ENCODE results near the gene VHLL. TPM values are rescaled to one million over a fixed set of nuclear protein-coding genes. Genes with fewer than 3 reads are reported as not detected.

The VHLL gene
- total RNA-seq, 2 experiments from 2014 or later, result not detected

GRCh38 chr1:156320560-156320959 is 21.5 kb upstream of the VHLL start:
- H3K36me3 Mint-ChIP-seq (ENCODE audit: low read depth), result peaks cover 52% of the 10 kb centered on the region
- peak overlapping the region; percentile 31 for H3K27ac Mint-ChIP-seq
- no peak for DNase-seq
- intact Hi-C loops (cut with micrococcal nuclease), result no loop called here
- CTCF ChIA-PET, result interaction anchor here (1.0 to 4.1 kb wide), 4 partner anchors 13 to 178 kb away, joined by 3 to 23 read pairs (median 12); no protein-coding TSS in a partner anchor
- no peak overlapping the region for H3K4me3 Mint-ChIP-seq
- H3K9me3 Mint-ChIP-seq, result no peaks in the 10 kb centered on the region
- H3K4me1 Mint-ChIP-seq (ENCODE audit: low read depth), result no peaks in the 10 kb centered on the region
- H3K27me3 Mint-ChIP-seq (ENCODE audit: low read depth), result no peaks in the 10 kb centered on the region

GRCh38 chr1:156319664-156320063 is 20.6 kb upstream of the VHLL start:
- Mint-ChIP-seq H3K36me3 (ENCODE audit: low read depth) (peaks cover 45% of the 10 kb centered on the region), H3K27ac (no peak overlapping the region), H3K4me3 (no peak overlapping the region), H3K4me1 (ENCODE audit: low read depth) (no peaks in the 10 kb centered on the region), H3K9me3 (no peaks in the 10 kb centered on the region), H3K27me3 (ENCODE audit: low read depth) (no peaks in the 10 kb centered on the region)
- DNase-seq, result peak; percentile 38
- CTCF ChIA-PET, result interaction anchor here (0.6 to 4.1 kb wide), 21 partner anchors 9 to 223 kb away, joined by 3 to 23 read pairs (median 4); partner anchors contain the start of genes SMG5 and TMEM79
- intact Hi-C loops (cut with micrococcal nuclease), result loop anchor here (1.0 to 5.0 kb wide), 4 partner anchors 57 to 229 kb away; no protein-coding TSS in a partner anchor

DNA sequence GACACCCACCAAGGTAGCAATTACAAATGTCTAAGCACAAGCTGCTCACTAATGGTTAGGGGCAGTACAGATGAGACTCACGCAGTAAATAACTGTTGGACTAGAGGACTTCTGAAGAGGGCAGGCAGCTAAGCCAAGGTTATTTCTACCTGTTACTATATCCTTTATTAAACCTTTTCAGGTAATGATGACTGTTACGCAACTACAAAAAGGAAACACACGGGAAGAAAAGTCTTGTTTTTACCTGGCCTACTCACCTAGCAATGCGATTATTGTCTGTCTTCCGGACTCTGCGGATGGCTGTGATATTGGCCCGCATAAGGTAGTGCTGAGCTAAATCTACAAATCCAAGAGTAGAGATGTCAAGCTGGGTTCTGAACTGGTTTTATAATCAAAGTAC is 17.8 kb upstream of the VHLL start:
- Mint-ChIP-seq H3K36me3 (ENCODE audit: low read depth) (peaks cover 50% of the 10 kb centered on the region), H3K27ac (no peak overlapping the region), H3K9me3 (no peaks in the 10 kb centered on the region), H3K4me3 (no peak overlapping the region), H3K4me1 (ENCODE audit: low read depth) (no peaks in the 10 kb centered on the region), H3K27me3 (ENCODE audit: low read depth) (no peaks in the 10 kb centered on the region)
- intact Hi-C loops (cut with micrococcal nuclease), result loop anchor here (5.0 kb wide), 2 partner anchors 55 to 90 kb away; no protein-coding TSS in a partner anchor
- CTCF ChIA-PET, result interaction anchor here (1.0 to 1.7 kb wide), 3 partner anchors 18 to 175 kb away, joined by 3 to 6 read pairs (median 5); partner anchors contain the start of gene TMEM79
- no peak for DNase-seq

GRCh38 chr1:156310962-156311361 is 11.9 kb upstream of the VHLL start:
- H3K4me3 Mint-ChIP-seq, result no peak overlapping the region
- H3K36me3 Mint-ChIP-seq (ENCODE audit: low read depth), result peaks cover 35% of the 10 kb centered on the region
- no peaks in the 10 kb centered on the region for H3K4me1 Mint-ChIP-seq (ENCODE audit: low read depth)
- no peaks in the 10 kb centered on the region for H3K27me3 Mint-ChIP-seq (ENCODE audit: low read depth)
- no peak overlapping the region for H3K27ac Mint-ChIP-seq
- CTCF ChIA-PET, result interaction anchor here (1.5 kb wide), 1 partner anchor 9 kb away, joined by 3 read pairs; no protein-coding TSS in a partner anchor
- intact Hi-C loops (cut with micrococcal nuclease), result no loop called here
- no peak for DNase-seq
- no peaks in the 10 kb centered on the region for H3K9me3 Mint-ChIP-seq

GRCh38 chr1:156308078-156308477 is 9.0 kb upstream of the VHLL start:
- Mint-ChIP-seq H3K4me3 (no peak overlapping the region), H3K27me3 (ENCODE audit: low read depth) (no peaks in the 10 kb centered on the region), H3K9me3 (no peaks in the 10 kb centered on the region), H3K27ac (no peak overlapping the region), H3K4me1 (ENCODE audit: low read depth) (no peaks in the 10 kb centered on the region), H3K36me3 (ENCODE audit: low read depth) (peaks cover 31% of the 10 kb centered on the region)
- no peak for DNase-seq
- intact Hi-C loops (cut with micrococcal nuclease), result no loop called here
- CTCF ChIA-PET, result interaction anchor here (3.3 kb wide), 1 partner anchor 11 kb away, joined by 15 read pairs; no protein-coding TSS in a partner anchor

DNA sequence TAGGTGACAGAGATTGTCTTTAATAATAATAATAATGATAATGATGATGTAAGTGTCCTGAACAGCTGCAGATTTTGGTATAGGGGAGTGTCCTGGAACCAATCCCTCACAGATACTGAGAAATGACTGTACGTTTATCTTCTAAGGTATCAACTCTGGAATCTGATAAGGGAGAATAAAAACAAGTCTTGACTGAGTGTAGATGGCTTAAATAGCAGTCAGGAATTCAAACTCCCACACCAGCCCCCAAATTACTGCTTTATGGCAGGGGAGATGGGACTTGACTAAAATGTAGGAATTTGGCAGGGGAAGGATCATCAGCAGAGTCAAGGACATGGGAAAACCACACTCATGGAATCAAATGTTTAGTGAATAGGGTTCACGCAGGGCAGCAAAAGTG is 6.1 kb upstream of the VHLL start:
- DNase-seq, result no peak
- no peak overlapping the region for H3K27ac Mint-ChIP-seq
- intact Hi-C loops (cut with micrococcal nuclease), result no loop called here
- no peaks in the 10 kb centered on the region for H3K9me3 Mint-ChIP-seq
- H3K36me3 Mint-ChIP-seq (ENCODE audit: low read depth), result peaks cover 19% of the 10 kb centered on the region
- no peaks in the 10 kb centered on the region for H3K4me1 Mint-ChIP-seq (ENCODE audit: low read depth)
- CTCF ChIA-PET, result interaction anchor here (0.7 to 0.9 kb wide), 2 partner anchors 23 to 222 kb away, joined by 3 read pairs; partner anchors contain the start of gene SMG5
- H3K4me3 Mint-ChIP-seq, result no peak overlapping the region
- H3K27me3 Mint-ChIP-seq (ENCODE audit: low read depth), result no peaks in the 10 kb centered on the region

GRCh38 chr1:156303241-156303640 is 4.1 kb upstream of the VHLL start:
- no peak for DNase-seq
- H3K27ac Mint-ChIP-seq, result no peak overlapping the region
- CTCF ChIA-PET, result no interaction called here
- no peaks in the 10 kb centered on the region for H3K27me3 Mint-ChIP-seq (ENCODE audit: low read depth)
- intact Hi-C loops (cut with micrococcal nuclease), result no loop called here
- no peaks in the 10 kb centered on the region for H3K4me1 Mint-ChIP-seq (ENCODE audit: low read depth)
- H3K9me3 Mint-ChIP-seq, result no peaks in the 10 kb centered on the region
- H3K36me3 Mint-ChIP-seq (ENCODE audit: low read depth), result peaks cover 11% of the 10 kb centered on the region
- no peak overlapping the region for H3K4me3 Mint-ChIP-seq

DNA sequence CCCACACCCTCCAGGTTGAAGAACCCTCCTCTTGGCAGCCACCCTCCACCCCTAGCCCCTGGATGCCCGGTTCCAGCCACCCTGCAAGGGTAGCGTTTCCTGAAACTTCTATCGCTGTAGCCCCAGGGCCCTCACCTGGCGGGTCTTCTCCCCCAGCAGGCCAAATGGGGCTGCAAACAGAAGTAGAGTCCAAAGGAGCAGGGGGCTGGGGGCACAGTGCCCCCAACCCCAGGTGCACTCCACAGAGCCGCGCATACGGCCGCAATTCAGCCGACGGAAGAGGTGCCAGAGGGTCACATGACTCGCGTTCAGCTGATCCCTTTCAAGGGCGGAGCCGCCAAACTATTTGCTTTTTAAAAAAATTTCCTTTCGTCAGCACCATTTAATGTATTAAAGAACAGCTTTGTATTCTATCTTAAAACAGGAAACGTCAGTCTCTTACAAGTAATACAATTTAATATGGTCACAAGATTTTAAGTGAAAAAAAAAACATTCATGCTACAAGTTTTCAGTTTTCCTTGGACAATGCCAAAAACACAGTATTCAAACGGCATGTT is 3.6 kb downstream of the VHLL start, which contains the start of gene GLMP:
GLMP (minus strand) TSS at position 289 of the 557 bp plus-strand sequence; CDS start at position 255, 34 bp downstream.
- peak; percentile 77 for DNase-seq
- Mint-ChIP-seq H3K9me3 (no peaks in the 10 kb centered on the region), H3K4me3 (peak within 1 kb of the TSS; percentile 84), H3K27me3 (ENCODE audit: low read depth) (no peaks in the 10 kb centered on the region), H3K36me3 (ENCODE audit: low read depth) (peaks cover 2% of the 10 kb centered on the region), H3K27ac (no peak within 1 kb of the TSS), H3K4me1 (ENCODE audit: low read depth) (peaks cover 18% of the 10 kb centered on the region)
- intact Hi-C loops (cut with micrococcal nuclease), result loop anchor here (1.0 to 5.0 kb wide), 2 partner anchors 13 to 42 kb away; partner anchors contain the start of genes CCT3, SMG5 and TSACC
- CTCF ChIA-PET, result no interaction called here

DNA sequence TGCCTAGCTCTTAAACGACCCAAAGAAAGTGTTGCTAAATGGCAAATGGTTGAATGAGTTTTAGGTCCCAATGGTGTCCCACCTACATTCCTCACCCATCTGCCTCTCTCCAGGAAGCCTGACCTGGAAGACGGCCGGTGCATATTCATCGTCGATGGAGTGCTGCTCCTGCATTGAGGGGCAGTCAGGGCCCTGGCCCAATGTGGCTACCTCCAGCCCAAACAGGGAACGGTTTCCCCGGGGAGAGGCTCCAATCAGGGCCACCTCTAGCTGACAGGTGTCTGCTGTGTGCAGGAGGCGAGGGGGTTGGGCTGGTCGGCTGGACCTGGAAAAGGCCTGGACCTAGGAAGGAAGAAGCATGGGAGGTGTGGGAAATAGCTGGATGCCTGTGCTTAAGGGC is 5.2 kb downstream of the VHLL start:
- Mint-ChIP-seq H3K9me3 (no peaks in the 10 kb centered on the region), H3K4me1 (ENCODE audit: low read depth) (peaks cover 18% of the 10 kb centered on the region), H3K27me3 (ENCODE audit: low read depth) (no peaks in the 10 kb centered on the region), H3K36me3 (ENCODE audit: low read depth) (peaks cover 5% of the 10 kb centered on the region), H3K27ac (no peak overlapping the region), H3K4me3 (no peak overlapping the region)
- intact Hi-C loops (cut with micrococcal nuclease), result no loop called here
- CTCF ChIA-PET, result no interaction called here
- DNase-seq, result no peak

- no peak for DNase-seq
- CTCF ChIA-PET, result no interaction called here
- H3K27me3 Mint-ChIP-seq (ENCODE audit: low read depth), result no peaks in the 10 kb centered on the region
- peaks cover 18% of the 10 kb centered on the region for H3K4me1 Mint-ChIP-seq (ENCODE audit: low read depth)
- no peak overlapping the region for H3K4me3 Mint-ChIP-seq
- no peaks in the 10 kb centered on the region for H3K9me3 Mint-ChIP-seq
- intact Hi-C loops (cut with micrococcal nuclease), result no loop called here
- peaks cover 5% of the 10 kb centered on the region for H3K36me3 Mint-ChIP-seq (ENCODE audit: low read depth)
- no peak overlapping the region for H3K27ac Mint-ChIP-seq
These were observed 6.0 kb downstream of the VHLL start for GRCh38 chr1:156293098-156293434.

DNA sequence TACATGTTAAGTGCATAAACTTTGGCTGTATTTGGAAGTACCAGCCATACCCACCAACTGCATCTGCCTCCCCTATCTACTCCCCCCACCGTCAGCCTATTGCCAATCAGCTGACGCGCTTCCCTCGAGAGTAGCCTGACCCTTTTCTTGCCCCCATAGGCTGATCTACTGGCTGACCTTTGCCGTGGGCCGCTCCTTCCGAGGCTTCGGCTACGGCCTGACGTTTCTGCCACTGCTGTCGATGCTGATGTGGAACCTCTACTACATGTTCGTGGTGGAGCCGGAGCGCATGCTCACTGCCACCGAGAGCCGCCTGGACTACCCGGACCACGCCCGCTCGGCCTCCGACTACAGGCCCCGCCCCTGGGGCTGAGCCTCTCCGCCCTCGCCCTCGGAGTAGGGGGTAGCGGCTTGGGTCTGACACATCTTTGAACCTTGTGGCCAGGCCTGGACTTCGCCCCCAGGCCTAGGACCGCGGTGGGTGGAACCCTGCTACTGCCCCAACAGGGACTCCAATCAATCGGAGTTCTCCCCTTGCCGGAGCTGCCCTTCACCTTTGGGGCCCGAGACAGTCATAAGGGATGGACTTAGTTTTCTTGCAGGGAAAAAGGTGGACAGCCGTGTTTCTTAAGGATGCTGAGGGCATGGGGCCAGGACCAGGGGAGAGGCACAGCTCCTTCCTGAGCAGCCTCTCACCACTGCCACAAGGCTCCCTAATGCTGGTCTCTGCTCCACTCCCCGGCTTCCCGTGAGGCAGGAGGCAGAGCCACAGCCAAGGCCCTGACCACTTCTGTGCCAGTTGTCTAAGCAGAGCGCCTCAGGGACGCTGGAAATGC is 7.7 kb downstream of the VHLL start:
- Mint-ChIP-seq H3K27me3 (ENCODE audit: low read depth) (no peaks in the 10 kb centered on the region), H3K9me3 (no peaks in the 10 kb centered on the region), H3K36me3 (ENCODE audit: low read depth) (peaks cover 5% of the 10 kb centered on the region), H3K4me3 (no peak overlapping the region), H3K4me1 (ENCODE audit: low read depth) (peaks cover 18% of the 10 kb centered on the region), H3K27ac (no peak overlapping the region)
- CTCF ChIA-PET, result no interaction called here
- DNase-seq, result no peak
- intact Hi-C loops (cut with micrococcal nuclease), result no loop called here

- no peaks in the 10 kb centered on the region for H3K27me3 Mint-ChIP-seq (ENCODE audit: low read depth)
- no peaks in the 10 kb centered on the region for H3K9me3 Mint-ChIP-seq
- no peak overlapping the region for H3K27ac Mint-ChIP-seq
- DNase-seq, result no peak
- CTCF ChIA-PET, result no interaction called here
- intact Hi-C loops (cut with micrococcal nuclease), result no loop called here
- peaks cover 7% of the 10 kb centered on the region for H3K36me3 Mint-ChIP-seq (ENCODE audit: low read depth)
- H3K4me3 Mint-ChIP-seq, result no peak overlapping the region
- peaks cover 10% of the 10 kb centered on the region for H3K4me1 Mint-ChIP-seq (ENCODE audit: low read depth)
These were observed 9.2 kb downstream of the VHLL start for GRCh38 chr1:156289857-156290256.
